Effector memory CD8-positive, alpha-beta T cell (primary cell): Measurements from ENCODE around the gene SELL.
"Not testable (repeated sequence)": the region's sequence is repeated elsewhere in the genome, so short reads cannot be mapped to it uniquely, and the experiment has no call there.

Experiments used
- ATAC-seq: fragments of 150-1000 bp; cut with Tn5 transposase; replicated peaks from 2 replicates; pipeline ENCODE4 v1.10.0; 2021; ENCODE audit warnings: mild to moderate bottlenecking, moderate library complexity
- DNase-seq, 3 experiments: peaks; one replicate each; pipeline ENCODE4 v3.0.0; 2021
- H3K27ac Mint-ChIP-seq, 2 donors: one replicate each; pipeline ENCODE4 v1.8.0; 2022; ENCODE audit warnings: mild to moderate bottlenecking in 2 of 2, mixed read lengths in 2 of 2, moderate library complexity in 2 of 2
- H3K27me3 Mint-ChIP-seq, 2 donors: one replicate each; pipeline ENCODE4 v1.8.0; 2022; ENCODE audit warnings: mixed read lengths in 2 of 2
- H3K36me3 Mint-ChIP-seq: one replicate; pipeline ENCODE4 v1.8.0; 2022; ENCODE audit warnings: mild to moderate bottlenecking, moderate library complexity, mixed read lengths; ENCODE audit not compliant: insufficient read depth
- H3K4me1 Mint-ChIP-seq, 2 donors: one replicate each; pipeline ENCODE4 v1.8.0; 2022; ENCODE audit warnings: low read depth in 2 of 2, mixed read lengths in 2 of 2
- H3K4me3 Mint-ChIP-seq, 2 donors: one replicate each; pipeline ENCODE4 v1.8.0; 2022; ENCODE audit warnings: mild to moderate bottlenecking in 2 of 2, mixed read lengths in 2 of 2, moderate library complexity in 2 of 2
- H3K9me3 Mint-ChIP-seq, 2 donors: one replicate each; pipeline ENCODE4 v1.8.0; 2022; ENCODE audit warnings: mixed read lengths in 2 of 2

SELL gene

GRCh38 chr1:169670836-169671235 is 40.6 kb downstream of the SELL start:
- Mint-ChIP-seq H3K36me3 (no peaks in the 10 kb centered on the region), H3K4me3 (no peak overlapping the region), H3K4me1 (peaks cover 28 to 39% of the 10 kb centered on the region in 2 donors), H3K9me3 (no peaks in the 10 kb centered on the region), H3K27ac (no peak overlapping the region), H3K27me3 (no peaks in the 10 kb centered on the region)
- DNase-seq (no peak), ATAC-seq (no peak)

DNA sequence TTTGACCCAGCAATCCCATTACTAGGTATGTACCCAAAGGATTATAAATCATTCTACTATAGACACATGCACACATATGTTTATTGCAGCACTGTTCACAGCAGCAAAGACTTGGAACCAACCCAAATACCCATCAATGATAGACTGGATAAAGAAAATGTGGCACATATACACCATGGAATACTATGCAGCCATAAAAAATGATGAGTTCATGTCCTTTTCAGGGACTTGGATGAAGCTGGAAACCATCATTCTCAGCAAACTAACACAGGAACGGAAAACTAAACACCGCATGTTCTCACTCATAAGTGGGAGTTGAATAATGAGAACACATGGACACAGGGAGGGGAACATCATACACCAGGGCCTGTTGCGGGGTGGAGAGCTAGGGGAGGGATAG is 41.2 kb downstream of the SELL start:
- peaks cover 23 to 34% of the 10 kb centered on the region in 2 donors for H3K4me1 Mint-ChIP-seq
- not testable (repeated sequence) for H3K9me3 Mint-ChIP-seq, ATAC-seq, H3K27me3 Mint-ChIP-seq, DNase-seq, H3K36me3 Mint-ChIP-seq, H3K4me3 Mint-ChIP-seq, H3K27ac Mint-ChIP-seq

DNA sequence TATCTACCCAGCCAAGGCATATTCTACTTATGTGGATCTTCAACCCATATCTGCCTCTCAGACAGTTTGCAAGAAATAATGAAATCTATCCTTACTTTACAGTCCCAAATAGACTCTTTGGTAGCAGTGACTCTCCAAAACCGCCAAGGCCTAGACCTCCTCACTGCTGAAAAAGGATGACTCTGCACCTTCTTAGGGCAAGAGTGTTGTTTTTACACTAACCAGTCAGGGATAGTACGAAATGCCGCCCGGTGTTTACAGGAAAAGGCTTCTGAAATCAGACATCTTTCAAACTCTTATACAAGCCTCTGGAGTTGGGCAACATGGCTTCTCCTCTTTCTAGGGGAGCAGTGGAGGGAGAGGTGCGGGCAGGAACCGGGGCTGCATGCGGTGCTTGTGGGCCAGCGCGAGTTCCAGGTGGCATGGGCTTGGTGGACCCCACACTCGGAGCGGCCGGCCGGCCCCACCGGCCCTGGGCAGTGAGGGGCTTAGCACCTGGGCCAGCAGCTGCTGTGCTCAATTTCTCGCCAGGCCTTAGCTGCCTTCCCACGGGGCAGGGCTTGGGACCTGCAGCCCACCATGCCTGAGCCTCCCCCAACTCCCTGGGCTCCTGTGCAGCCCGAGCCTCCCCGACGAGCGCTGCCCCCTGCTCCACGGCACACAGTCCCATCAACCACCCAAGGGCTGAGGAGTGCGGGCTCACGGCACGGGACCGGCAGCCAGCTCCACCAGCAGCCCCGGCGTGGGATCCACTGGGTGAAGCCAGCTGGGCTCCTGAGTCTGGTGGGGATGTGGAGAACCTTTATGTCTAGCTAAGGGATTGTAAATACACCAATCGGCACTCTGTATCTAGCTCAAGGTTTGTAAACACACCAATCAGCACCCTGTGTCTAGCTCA is 43.5 kb downstream of the SELL start:
- H3K4me1 Mint-ChIP-seq, result peaks cover 23 to 34% of the 10 kb centered on the region in 2 donors
- H3K9me3 Mint-ChIP-seq, H3K36me3 Mint-ChIP-seq, DNase-seq, H3K27me3 Mint-ChIP-seq, ATAC-seq: not testable (repeated sequence)
- H3K27ac Mint-ChIP-seq, result peak overlapping the region; percentile 73 to 85
- H3K4me3 Mint-ChIP-seq, result peak overlapping the region; percentile 39 to 68

DNA sequence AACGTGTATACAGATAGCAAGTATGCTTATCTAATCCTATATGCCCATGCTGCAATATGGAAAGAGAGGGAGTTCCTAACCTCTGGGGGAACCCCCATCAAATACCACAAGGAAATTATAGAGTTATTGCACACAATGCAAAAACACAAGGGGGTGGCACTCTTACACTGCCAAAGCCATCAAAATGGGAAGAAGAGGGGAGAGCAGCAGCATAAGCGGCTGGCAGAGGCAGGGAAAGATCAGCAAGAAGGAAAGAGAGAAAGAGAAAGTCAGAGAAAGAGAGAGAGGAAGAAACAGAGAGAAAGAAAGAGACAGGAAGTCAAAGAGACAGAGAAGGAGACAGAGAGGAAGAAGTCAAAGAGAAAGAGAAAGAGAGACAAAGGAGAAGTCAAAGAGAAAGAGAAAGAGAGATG is 44.2 kb downstream of the SELL start:
- not testable (repeated sequence) for DNase-seq, H3K27me3 Mint-ChIP-seq, ATAC-seq, H3K9me3 Mint-ChIP-seq, H3K36me3 Mint-ChIP-seq
- H3K4me1 Mint-ChIP-seq, result peaks cover 25 to 38% of the 10 kb centered on the region in 2 donors
- H3K4me3 Mint-ChIP-seq, result peak overlapping the region; percentile 39 to 68
- peak overlapping the region; percentile 73 to 85 for H3K27ac Mint-ChIP-seq

DNA sequence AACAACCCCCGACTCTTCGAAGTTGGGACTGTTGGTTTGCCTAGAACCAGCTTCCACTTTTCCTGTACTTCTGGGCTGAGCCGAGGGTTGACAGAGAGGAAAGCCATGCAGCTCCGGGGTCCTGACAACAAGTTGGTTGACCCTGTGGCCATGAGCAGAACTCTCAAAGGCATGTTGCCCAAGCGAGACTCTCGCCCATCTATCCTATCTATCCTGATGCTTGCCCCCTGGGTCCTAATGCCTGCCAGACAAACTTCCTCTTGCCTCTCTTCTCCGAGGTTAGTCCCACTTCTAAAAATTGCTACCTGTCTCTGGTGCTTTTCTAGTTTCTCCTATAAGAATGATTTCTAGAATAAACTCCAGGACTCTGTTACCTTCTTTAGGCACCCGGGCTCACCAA is 48.7 kb downstream of the SELL start:
- H3K36me3 Mint-ChIP-seq, ATAC-seq, H3K27me3 Mint-ChIP-seq, H3K9me3 Mint-ChIP-seq, DNase-seq, H3K27ac Mint-ChIP-seq: not testable (repeated sequence)
- Mint-ChIP-seq H3K4me3 (peak overlapping the region in 1 of 2 donors; percentile 55), H3K4me1 (peaks cover 42 to 55% of the 10 kb centered on the region in 2 donors)

- H3K4me3 Mint-ChIP-seq, H3K36me3 Mint-ChIP-seq, DNase-seq, H3K9me3 Mint-ChIP-seq, H3K27me3 Mint-ChIP-seq, H3K27ac Mint-ChIP-seq, ATAC-seq: not testable (repeated sequence)
- peaks cover 40 to 51% of the 10 kb centered on the region in 2 donors for H3K4me1 Mint-ChIP-seq
Measured at GRCh38 chr1:169661066-169661465, 50.4 kb downstream of the SELL start.

- Mint-ChIP-seq H3K4me1 (peaks cover 43 to 71% of the 10 kb centered on the region in 2 donors), H3K27ac (peak overlapping the region; percentile 53 to 63), H3K4me3 (peak overlapping the region; percentile 59 to 73)
- not testable (repeated sequence) for H3K36me3 Mint-ChIP-seq, DNase-seq, ATAC-seq, H3K9me3 Mint-ChIP-seq, H3K27me3 Mint-ChIP-seq
Measured at GRCh38 chr1:169658777-169659176, 52.6 kb downstream of the SELL start.

- DNase-seq, result no peak
- peaks cover 29 to 51% of the 10 kb centered on the region in 2 donors for H3K4me1 Mint-ChIP-seq
- H3K27me3 Mint-ChIP-seq, result no peaks in the 10 kb centered on the region
- ATAC-seq, result no peak
- no peaks in the 10 kb centered on the region for H3K9me3 Mint-ChIP-seq
- H3K36me3 Mint-ChIP-seq, result no peaks in the 10 kb centered on the region
- no peak overlapping the region for H3K27ac Mint-ChIP-seq
- H3K4me3 Mint-ChIP-seq, result no peak overlapping the region
Measured at GRCh38 chr1:169653873-169654272, 57.5 kb downstream of the SELL start.

GRCh38 chr1:169651035-169651434 is 60.4 kb downstream of the SELL start:
- ATAC-seq, result no peak
- no peak for DNase-seq
- Mint-ChIP-seq H3K4me3 (no peak overlapping the region), H3K4me1 (peaks cover 20 to 41% of the 10 kb centered on the region in 2 donors), H3K9me3 (no peaks in the 10 kb centered on the region), H3K27me3 (no peaks in the 10 kb centered on the region), H3K27ac (no peak overlapping the region), H3K36me3 (no peaks in the 10 kb centered on the region)

DNA sequence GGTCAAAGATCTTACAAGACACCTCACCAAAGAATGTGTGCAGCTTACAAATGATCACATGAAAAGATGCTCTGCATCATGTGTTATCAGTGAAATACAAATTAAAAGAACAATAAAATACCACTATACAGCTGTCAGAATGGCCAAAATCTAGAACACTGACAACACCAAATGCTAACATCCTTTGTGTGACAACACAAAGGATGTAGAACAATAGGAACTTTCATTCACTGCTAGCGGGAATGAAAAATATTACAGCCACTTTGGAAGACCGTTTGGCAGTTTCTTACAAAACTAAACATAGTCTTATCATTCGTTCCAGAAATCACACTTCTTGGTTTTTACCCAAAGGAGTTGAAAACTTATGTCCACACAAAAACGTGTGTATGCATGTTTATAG is 60.9 kb downstream of the SELL start:
- DNase-seq (no peak), ATAC-seq (no peak)
- Mint-ChIP-seq H3K36me3 (no peaks in the 10 kb centered on the region), H3K27me3 (no peaks in the 10 kb centered on the region), H3K4me1 (peaks cover 20 to 36% of the 10 kb centered on the region in 2 donors), H3K27ac (no peak overlapping the region), H3K4me3 (no peak overlapping the region), H3K9me3 (no peaks in the 10 kb centered on the region)

DNA sequence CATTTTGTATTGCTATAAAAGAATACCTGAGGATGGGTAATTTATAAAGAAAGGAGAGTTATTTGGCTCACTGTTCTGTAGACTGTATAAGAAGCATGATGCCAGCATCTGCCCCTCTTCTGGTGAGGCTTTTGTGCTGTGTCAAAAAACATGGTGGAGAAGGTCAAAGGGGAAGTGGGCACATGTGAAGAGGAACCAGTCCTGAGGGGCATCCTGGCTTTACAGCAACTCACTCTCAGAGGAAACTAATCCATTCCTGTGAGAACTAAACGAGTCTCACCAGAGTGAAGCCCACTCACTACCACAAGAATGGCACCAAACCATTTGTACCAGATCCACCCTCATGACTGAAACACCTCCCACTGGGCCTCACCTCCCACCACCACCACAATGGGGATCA is 62.7 kb downstream of the SELL start:
- Mint-ChIP-seq H3K36me3 (no peaks in the 10 kb centered on the region), H3K27me3 (no peaks in the 10 kb centered on the region), H3K27ac (peak overlapping the region in 1 of 2 donors; percentile 1), H3K4me3 (no peak overlapping the region), H3K4me1 (peaks cover 17 to 25% of the 10 kb centered on the region in 2 donors), H3K9me3 (no peaks in the 10 kb centered on the region)
- DNase-seq (no peak), ATAC-seq (no peak)

DNA sequence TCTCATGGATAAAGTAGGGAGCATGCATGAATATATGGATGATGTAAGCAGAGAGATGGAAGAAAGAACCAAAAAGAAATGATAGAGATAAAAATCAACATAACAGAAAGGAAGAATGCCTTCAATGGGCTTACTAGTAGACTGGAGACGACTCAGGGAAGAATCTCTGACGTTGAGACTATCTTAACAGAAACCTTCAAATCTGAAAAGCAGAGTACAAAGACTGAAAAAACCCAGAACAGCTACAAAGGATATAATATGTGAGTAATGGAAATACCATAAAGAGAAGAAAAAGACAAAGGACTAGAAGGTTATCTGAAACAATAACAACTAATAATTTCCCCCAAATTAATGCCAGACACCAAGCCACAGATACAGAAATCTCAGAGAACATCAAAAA is 63.2 kb downstream of the SELL start:
- ATAC-seq (no peak), DNase-seq (no peak)
- Mint-ChIP-seq H3K27me3 (no peaks in the 10 kb centered on the region), H3K4me3 (no peak overlapping the region), H3K4me1 (peaks cover 17 to 25% of the 10 kb centered on the region in 2 donors), H3K27ac (peak overlapping the region in 1 of 2 donors; percentile 1), H3K36me3 (no peaks in the 10 kb centered on the region), H3K9me3 (no peaks in the 10 kb centered on the region)

- no peaks in the 10 kb centered on the region for H3K27me3 Mint-ChIP-seq
- H3K9me3 Mint-ChIP-seq, result no peaks in the 10 kb centered on the region
- peaks cover 17 to 25% of the 10 kb centered on the region in 2 donors for H3K4me1 Mint-ChIP-seq
- no peak overlapping the region for H3K4me3 Mint-ChIP-seq
- H3K27ac Mint-ChIP-seq, result peak overlapping the region in 1 of 2 donors; percentile 1
- DNase-seq (no peak), ATAC-seq (no peak)
- no peaks in the 10 kb centered on the region for H3K36me3 Mint-ChIP-seq
Measured at GRCh38 chr1:169647512-169647911, 63.9 kb downstream of the SELL start.

DNA sequence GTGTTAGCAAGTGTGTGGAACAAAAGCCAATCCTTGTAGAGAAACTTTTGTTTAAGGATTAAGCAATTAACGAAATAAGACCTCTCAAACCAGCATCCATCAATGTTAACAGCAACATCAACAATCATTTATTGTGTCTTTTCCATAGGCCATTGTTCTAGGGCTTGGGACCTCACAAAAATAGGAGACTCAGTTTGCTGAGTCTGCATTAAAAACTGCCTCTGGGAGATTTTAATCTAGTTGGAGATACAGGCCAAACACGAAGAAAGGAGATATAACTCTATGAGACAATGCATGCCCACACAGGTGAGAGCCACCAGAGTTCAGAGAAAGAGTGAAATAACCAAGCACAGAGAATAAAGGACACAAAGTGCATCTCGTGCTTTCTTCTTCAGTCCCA is 67.1 kb downstream of the SELL start:
- H3K27ac Mint-ChIP-seq, result peak overlapping the region in 1 of 2 donors; percentile 60
- H3K4me3 Mint-ChIP-seq, result no peak overlapping the region
- H3K36me3 Mint-ChIP-seq, result no peaks in the 10 kb centered on the region
- ATAC-seq (no peak), DNase-seq (no peak)
- H3K27me3 Mint-ChIP-seq, result no peaks in the 10 kb centered on the region
- H3K4me1 Mint-ChIP-seq, result peaks cover 18 to 24% of the 10 kb centered on the region in 2 donors
- peaks cover 0 to 5% of the 10 kb centered on the region in 2 donors for H3K9me3 Mint-ChIP-seq
